GM18508 (cell line): ENCODE results near the gene FNIP1.
"Not testable (repeated sequence)": the region's sequence is repeated elsewhere in the genome, so short reads cannot be mapped to it uniquely, and the experiment has no call there.

ENCODE experiments used
- ATAC-seq: cut with Tn5 transposase; IDR thresholded peaks from one replicate; pipeline ENCODE4 v1.9.1; 2021; ENCODE audit warnings: moderate number of reproducible peaks; ENCODE audit not compliant: insufficient read depth, unreplicated experiment

FNIP1 gene

DNA sequence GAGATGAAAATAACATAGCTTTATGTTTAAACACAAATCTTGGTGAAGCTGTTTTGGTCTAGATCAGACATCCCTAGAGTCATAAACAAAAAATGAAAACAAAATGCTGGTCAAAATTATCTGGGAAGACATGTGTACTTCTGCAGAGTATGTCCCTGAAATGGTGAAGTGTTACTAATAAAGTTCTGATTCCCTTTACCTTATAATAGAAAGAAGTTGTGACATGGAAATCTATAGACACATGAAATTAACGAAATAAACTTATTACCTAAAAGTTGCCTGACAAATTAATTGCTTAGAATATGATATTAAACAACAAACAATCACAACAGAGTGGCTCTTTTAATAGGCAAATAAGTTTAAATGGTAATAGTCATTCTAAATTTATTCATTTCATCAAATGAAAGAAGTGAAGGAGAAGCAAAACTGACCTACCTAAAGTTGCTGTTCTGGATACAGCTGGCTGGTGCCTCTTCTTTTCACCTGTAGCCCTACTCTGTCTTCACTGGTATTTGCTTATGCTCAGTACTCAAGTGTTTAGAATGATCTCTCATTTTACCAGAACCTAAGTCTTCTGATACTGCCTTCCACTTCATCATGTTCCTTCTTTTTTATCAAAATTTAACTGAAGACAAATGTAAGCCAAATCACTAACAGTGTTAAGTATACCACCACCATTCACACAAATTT, 38.8 kb downstream of the FNIP1 start:
- no peak for ATAC-seq

DNA sequence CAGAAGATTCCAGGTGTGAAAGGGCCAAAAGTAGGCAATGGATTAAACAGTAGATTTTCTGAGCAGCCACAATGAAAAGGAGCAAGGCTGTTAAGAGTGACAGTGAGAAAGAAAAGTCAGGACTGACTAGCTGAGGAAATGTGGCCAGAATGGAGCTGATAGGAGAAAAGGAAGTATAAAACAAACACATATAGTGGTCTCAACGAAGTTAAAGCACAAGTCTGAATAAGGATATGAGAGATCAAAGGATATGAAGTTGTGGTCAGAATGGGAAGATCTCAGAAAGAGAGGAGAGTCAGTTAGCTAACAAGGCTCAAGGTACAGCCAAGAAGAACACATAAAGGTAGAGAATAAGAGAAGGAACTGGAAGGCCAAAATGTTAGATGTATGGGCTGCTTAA, 39.9 kb downstream of the FNIP1 start:
- no peak for ATAC-seq

DNA sequence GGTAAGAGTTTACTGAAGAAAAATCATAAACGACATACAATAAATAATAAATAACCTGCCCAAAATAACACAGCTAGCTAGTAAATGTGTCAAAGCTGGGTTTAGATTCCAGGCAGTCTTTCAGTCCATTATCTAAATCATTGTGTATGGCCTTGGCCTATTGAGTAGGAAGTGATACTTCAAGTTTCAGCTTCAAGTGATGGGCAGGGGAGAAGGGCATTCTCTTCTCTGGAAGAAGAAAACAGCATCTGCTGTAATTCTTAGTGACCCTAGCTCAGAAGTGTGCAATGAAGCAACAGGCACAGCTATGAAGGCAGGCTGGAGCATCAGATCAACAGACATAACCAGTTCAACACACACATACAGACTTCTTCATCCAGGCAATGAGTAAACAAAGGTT, 42.5 kb downstream of the FNIP1 start:
- no peak for ATAC-seq

DNA sequence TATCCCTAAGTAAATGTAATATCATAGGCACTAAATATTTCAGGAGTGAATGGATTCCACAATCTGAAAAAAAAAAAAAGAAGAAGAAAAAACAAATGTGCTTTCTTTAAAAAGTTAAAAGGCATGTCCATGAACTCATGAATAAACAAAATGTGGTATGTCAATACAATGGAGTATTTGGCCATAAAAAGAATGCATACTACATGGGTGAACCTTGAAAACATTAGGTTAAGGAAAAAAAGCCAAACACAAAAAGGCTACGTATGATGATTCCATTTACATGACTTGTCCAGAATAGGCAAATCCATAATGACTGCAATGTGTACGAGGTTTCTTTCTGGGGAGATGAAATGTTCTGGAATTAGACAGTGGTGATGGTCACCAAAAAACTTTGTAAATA, 45.3 kb downstream of the FNIP1 start:
- ATAC-seq: no peak

DNA sequence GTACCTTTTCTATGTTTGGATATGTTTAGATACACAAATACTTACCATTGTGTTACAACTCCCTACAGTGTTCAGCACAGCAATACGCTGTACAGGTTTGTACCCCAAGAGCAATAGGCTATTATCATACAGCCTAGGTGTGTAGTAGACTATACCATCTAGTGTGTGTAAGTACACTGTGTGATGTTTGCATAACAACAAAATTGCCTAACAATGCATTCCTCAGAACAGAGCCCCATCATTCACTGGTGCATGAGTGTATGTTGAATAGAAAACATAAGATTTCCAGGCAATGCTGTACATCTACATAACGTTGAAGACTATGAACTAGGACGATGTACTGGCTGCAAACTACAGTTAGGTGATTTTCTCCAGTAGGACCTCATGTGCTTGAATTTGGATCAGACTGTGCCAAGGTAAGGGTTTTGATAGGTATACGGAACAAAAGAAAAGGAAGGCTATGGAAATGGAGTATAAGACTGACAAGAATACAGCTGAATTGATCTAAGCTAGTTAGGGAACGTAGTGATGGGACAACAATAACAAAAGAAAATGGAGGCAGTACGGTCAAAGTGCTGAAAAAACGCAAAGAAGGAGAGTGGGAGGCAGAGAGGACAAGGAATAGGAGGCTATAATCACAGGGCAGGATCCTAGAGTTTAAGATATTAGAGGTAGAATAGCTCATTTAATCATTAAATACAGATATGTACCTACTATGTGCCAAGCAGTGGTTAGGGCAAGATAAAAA, 46.9 kb downstream of the FNIP1 start:
- ATAC-seq: no peak

DNA sequence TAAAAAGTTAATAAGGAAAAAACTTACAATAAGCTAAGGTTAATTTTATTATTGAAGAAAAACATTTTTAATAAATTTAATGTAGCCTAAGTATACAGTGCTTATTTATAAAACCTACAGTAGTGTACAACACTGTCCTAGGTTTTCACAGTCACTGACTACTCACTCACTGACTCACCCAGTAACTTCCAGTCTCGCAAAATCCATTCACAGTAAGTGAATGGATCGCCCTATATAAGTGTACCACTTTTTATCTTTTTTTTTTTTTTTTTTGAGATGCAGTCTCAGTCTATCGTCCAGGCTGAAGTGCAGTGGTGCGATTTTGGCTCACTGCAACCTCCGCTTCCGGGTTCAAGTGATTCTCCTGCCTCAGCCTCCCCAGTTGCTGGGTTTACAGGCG, 47.7 kb downstream of the FNIP1 start:
- ATAC-seq: no peak

DNA sequence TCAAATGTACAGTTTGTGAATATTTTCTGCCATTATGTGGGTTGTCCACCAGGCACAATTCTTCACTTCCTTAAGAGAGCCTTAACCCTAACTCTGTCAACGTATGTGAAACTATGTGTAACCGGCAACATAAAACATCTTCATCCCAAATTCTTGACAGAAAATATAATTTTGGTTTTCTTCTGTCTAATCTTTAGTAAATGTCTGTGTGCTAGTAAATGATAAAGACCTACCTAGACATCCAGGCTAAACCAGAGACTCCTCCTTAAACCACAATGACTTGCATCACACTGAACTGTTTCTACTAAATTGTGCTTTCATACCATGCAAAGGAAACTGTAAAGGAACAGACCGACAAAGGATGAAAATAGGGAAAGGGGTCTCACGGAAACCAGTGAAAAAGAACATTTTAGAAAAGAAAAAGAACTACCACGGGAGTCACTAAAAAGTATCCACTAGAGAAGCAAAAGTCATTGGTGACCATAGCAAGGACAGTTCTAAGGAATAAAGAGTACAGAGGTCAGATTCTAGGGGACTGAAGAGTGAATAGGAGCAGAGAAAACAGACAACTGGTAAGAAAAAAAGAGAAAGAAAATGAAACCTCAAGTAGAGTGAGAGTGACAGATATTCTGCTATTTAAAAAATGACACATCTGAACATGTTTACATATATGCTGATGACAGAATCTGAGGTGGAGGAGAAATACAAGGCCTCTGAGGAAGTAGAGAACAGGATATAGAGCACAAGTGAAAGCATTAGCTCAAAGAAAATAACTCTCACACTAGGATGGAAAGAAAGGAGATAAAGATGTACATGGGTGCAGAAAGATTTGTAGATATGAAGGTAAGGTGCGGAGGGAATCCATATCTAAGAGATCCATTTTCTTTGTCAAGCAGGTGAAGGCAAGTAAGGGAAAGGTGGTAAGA, 49.4 kb downstream of the FNIP1 start:
- ATAC-seq: peak; percentile 63

DNA sequence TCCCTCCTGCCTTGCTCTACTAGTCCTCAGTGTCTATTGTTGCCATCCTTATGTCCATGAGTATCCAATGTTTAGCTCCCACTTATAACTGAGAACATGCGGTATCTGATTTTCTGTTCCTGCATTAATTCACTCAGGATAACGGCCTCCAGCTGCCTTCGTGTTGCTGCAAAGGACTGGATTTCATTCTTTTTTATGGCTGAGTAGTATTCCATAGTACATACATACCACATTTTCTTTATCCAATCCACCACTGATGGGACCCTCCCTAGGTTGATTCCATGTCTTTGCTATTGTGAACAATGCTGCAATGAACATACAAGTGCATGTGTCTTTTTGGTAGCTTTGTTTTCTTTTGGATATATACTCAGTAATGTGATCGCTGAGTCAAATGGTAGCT, 50.4 kb downstream of the FNIP1 start:
- no peak for ATAC-seq

DNA sequence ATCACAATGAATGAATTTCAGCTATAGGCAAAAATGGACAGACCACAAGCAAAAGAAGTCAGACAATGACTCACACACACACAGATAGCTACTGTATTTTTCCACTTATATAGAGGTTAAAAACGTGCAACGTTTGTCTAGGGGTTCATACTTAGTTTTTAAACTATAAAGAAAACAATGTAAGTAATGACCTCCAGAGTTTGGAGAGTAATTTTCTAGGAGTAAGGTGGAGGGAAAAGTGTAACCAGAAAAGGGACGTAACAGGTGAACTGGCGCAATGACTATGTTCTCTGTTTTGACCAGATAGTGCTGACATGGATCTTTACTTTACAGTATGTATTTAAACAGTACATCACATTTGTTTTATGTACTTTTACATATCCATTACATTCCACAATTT, 51.1 kb downstream of the FNIP1 start:
- no peak for ATAC-seq

DNA sequence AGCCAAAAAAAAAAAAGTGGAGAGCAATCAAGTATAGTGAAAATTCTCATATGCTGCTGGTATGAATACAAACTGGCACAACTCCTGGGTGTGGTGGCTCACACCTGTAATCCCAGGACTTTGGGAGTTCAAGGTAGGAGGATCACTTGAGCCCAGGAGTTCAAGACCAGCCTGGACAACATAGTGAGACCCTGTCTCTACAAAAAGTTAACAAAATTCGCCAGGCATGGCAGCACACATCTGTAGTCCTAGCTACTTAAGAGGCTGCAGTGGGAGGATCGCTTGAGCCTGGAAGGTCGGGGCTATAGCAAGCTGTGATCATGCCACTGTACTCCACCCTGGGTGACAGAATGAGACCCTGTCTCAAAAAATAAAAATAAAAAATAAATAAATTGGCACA, 51.7 kb downstream of the FNIP1 start:
- no peak for ATAC-seq

DNA sequence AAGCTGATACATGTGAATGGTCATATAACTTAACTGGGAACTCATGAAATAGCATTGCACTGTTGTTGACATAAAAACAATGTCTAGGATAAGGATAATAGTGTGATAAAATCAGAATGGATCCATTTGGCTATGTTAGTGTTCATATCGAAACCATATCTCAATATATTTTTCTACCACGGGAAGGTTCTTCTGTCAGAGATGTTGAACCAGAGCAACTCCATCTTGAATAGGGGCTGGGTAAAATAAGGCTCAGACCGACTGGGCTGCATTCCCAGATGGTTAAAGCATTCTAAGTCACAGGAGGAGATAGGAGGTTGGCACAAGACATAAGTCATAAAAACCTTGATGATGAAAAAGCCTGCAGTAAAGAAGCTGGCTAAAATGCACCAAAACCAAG, 56.3 kb downstream of the FNIP1 start:
- no peak for ATAC-seq

DNA sequence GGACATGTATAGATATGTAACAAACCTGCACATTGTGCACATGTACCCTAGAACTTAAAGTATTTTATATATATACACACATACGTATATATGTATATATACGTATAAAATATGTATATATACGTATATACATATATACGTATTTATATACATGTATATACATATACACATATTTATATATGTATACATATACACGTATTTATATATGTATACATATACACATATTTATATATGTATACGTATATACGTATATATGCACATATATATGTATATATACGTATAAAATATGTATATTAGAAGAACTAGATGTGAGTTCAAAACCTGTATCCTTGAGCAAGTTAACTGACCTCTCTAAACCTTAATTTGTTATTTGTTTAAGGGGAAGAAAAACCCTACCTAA, 61.4 kb downstream of the FNIP1 start:
- no peak for ATAC-seq

DNA sequence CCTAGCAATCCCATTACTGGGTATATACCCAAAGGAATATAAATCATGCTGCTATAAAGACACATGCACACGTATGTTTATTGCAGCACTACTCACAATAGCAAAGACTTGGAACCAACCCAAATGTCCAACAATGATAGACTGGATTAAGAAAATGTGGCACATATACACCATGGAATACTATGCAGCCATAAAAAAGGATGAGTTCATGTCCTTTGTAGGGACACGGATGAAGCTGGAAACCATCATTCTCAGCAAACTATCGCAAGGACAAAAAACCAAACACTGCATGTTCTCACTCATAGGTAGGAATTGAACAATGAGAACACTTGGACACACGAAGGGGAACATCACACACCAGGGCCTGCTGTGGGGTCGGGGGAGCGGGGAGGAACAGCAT, 61.9 kb downstream of the FNIP1 start:
- ATAC-seq: not testable (repeated sequence)

DNA sequence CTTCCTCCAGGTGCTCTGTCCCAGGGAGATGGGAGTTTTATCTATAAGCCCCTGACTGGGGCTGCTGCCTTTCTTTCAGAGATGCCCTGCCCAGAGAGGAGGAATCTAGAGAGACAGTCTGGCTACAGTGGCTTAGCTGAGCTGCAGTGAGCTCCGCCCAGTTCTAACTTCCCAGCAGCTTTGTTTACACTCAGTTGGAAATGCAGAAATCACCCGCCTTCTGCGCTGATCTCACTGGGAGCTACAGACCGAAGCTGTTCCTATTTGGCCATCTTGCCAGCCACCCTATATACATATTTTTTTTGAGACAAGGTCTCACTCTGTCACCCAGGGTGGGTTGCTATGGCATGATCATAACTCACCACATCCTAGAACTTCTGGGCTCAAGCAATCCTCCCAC, 67.5 kb downstream of the FNIP1 start:
- ATAC-seq: not testable (repeated sequence)

DNA sequence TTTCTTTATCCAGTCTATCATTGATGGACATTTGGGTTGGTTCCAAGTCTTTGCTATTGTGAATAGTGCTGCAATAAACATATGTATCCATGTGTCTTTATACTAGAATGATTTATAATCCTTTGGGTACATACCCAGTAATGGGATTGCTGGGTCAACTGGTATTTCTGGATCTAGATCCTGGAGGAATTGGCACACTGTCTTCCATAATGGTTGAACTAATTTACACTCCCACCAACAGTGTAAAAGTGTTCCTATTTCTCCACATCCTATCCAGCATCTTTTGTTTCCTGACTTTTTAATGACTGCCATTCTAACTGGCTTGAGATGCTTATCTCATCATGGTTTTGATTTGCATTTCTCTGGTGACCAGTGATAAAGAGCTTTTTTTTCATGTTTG, 72.7 kb downstream of the FNIP1 start:
- ATAC-seq: not testable (repeated sequence)

DNA sequence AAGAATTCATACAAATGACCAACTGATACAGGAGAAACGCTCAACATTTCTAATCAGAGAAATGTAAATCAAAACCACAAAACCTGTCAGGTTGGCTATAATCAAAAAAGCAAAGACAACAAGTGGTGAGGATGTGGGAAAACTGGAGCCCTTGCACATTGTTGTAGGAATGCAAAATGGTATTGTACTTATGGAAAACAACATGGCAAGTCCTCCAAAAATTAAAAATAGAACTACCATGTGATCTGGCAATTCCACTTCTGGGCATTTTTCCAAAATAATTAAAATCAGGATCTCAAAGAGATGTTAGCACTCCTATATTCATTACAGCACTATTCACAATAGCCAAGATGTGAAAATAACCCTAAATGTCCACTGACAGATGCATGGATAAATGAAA, 76.1 kb downstream of the FNIP1 start:
- no peak for ATAC-seq

DNA sequence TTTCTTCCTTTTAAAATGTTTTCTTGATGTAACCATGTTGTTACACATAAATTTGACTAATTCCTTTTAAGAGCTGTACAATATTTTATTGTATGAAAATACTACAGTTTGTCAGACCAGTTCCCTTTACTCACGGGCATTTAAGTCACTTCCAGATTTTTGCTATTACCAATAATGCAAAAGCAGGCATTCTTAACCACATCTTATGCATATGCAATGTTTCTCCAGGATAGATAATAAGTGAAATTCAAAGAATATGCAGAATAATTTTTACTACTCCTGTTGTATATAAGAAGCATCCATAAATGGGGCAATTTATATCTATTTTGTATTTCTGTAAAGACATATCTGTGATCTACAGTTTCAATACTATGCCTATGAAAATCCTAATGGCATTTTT, 77.3 kb downstream of the FNIP1 start:
- ATAC-seq: no peak

DNA sequence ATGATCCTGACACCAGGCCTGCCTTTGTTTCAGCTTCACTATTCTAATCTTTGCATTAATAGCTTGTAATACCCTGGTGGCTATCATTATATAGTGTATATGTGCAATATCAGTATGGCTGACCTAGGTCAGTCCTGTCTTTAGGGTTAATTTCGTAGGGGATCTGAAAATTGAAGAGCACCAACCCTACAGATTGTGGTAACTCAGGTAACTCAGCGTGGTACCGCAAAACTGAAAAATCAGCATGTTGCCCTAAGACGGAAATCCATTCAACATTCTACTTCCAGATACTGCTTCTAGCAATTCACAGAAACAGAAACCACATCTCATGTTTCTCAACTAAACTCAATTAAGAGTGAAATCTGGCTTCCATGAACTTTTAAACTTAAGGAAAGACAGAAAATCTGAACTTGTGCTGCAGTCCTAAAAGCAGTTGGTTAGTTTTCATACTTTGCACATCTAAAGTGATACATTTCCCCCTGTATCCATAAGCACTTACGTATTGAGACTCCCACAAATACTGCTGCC, 78.3 kb downstream of the FNIP1 start:
- no peak for ATAC-seq

DNA sequence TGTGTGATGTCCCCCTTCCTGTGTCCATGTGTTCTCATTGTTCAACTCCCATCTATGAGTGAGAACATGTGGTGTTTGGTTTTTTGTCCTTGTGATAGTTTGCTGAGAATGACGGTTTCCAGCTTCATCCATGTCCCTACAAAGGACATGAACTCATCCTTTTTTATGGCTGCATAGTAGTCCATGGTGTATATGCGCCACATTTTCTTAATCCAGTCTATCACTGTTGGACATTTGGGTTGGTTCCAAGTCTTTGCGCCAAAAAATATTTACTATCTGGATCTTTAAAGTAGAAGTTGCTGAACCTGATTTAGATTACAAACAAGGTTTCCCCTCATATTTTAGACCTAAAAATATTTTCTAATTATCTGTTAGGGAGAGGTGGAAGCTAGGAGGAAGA, 79.7 kb downstream of the FNIP1 start:
- not testable (repeated sequence) for ATAC-seq

DNA sequence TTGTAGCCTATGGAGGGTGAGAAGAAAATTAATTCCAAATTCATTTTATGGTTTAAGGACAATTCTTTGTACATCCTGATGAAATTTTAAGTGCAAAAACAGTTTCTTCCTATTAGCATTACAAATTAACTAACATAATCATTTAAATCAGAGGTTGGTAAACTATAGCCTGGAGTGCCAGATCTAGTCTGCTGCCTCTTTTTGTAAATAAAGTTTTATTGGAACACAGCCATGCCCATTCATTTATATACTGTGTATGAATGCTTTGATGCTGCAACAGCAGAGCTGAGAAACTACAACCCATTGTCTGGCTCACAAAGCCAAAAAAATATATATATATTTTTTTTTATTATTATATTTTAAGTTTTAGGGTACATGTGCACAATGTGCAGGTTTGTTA, 80.2 kb downstream of the FNIP1 start:
- ATAC-seq: no peak

DNA sequence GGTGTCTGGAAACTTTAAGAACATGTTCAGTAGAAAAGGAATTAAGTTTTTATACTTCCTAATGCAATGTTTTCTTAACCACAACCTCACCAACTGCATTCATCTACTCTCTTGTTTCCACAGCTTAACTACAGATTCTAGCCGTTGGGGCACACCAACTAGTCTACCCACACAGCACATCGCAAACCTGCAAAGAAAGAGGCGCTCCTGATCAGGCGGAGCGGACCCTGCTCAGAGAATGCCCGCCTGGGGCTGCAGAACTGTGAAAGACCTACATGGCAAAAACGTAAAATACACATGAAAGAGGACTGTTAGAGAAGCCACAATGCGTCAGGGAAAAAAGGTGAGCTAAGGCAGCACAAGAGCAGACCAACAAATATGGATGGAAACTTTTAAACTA, 86.4 kb downstream of the FNIP1 start:
- ATAC-seq: no peak
